HEK293T (cell line): Measurements from ENCODE around the gene STK4.

Experiments
- ARNT ChIP-seq: fragments of 450-650 bp; IDR thresholded peaks from 2 replicates; pipeline ENCODE4 v1.6.1; 2017; ENCODE audit warnings: mild to moderate bottlenecking
- BHLHE40 ChIP-seq: fragments of 450-650 bp; IDR thresholded peaks from 2 replicates; pipeline ENCODE4 v1.6.1; 2016; ENCODE audit warnings: mild to moderate bottlenecking, moderate library complexity, borderline replicate concordance
- ELF4 ChIP-seq: fragments of 450-650 bp; IDR thresholded peaks from 2 replicates; pipeline ENCODE4 v1.6.1; 2017; ENCODE audit warnings: antibody characterized with exemption
- FOXK2 ChIP-seq: fragments of 450-650 bp; IDR thresholded peaks from 2 replicates; pipeline ENCODE4 v1.6.1; 2016; ENCODE audit warnings: mild to moderate bottlenecking
- PKNOX1 ChIP-seq: fragments of 450-650 bp; IDR thresholded peaks from 2 replicates; pipeline ENCODE4 v1.6.1; 2016
- SP1 ChIP-seq: fragments of 450-650 bp; IDR thresholded peaks from 2 replicates; pipeline ENCODE4 v1.6.1; 2017
- SUZ12 ChIP-seq: fragments of 450-650 bp; IDR thresholded peaks from 2 replicates; pipeline ENCODE4 v1.6.1; 2016; ENCODE audit warnings: mild to moderate bottlenecking

GRCh38 chr20:44955270-44955669 is 11.0 kb upstream of the STK4 start:
- TF ChIP-seq FOXK2, result no peak
- no peak for TF ChIP-seq PKNOX1
- TF ChIP-seq ELF4, result no peak
- no peak for TF ChIP-seq SUZ12
- no peak for TF ChIP-seq SP1
- TF ChIP-seq ARNT, result no peak
- TF ChIP-seq BHLHE40, result no peak
